Ishikawa (cell line): Measurements from ENCODE around the gene VIM.

ENCODE experiments used
- CEBPB ChIP-seq: IDR thresholded peaks from 2 replicates; pipeline ENCODE4 v1.6.1; 2012
- CREB1 ChIP-seq: IDR thresholded peaks from 2 replicates; pipeline ENCODE4 v1.6.1; 2012; ENCODE audit warnings: low read depth
- EGR1 ChIP-seq: IDR thresholded peaks from 2 replicates; pipeline ENCODE4 v1.6.1; 2012
- EP300 ChIP-seq: IDR thresholded peaks from 2 replicates; pipeline ENCODE4 v1.6.1; 2012; ENCODE audit warnings: borderline replicate concordance
- FOXM1 ChIP-seq: IDR thresholded peaks from 2 replicates; pipeline ENCODE4 v1.6.1; 2012; ENCODE audit warnings: low read depth, borderline replicate concordance
- MAX ChIP-seq: IDR thresholded peaks from 2 replicates; pipeline ENCODE4 v1.6.1; 2012
- NFIC ChIP-seq: IDR thresholded peaks from 2 replicates; pipeline ENCODE4 v1.6.1; 2012
- RAD21 ChIP-seq: IDR thresholded peaks from 2 replicates; pipeline ENCODE4 v1.6.1; 2012; ENCODE audit warnings: low read depth
- REST ChIP-seq: IDR thresholded peaks from 2 replicates; pipeline ENCODE4 v1.6.1; 2012; ENCODE audit warnings: low read depth, mild to moderate bottlenecking
- TAF1 ChIP-seq: IDR thresholded peaks from 2 replicates; pipeline ENCODE4 v1.6.1; 2012; ENCODE audit warnings: low read depth, mild to moderate bottlenecking
- TCF12 ChIP-seq: IDR thresholded peaks from 2 replicates; pipeline ENCODE4 v1.6.1; 2012; ENCODE audit warnings: low read depth
- TEAD4 ChIP-seq: IDR thresholded peaks from 2 replicates; pipeline ENCODE4 v1.6.1; 2012
- USF1 ChIP-seq: IDR thresholded peaks from 2 replicates; pipeline ENCODE4 v1.6.1; 2012
- YY1 ChIP-seq: IDR thresholded peaks from 2 replicates; pipeline ENCODE4 v1.6.1; 2012; ENCODE audit warnings: low read depth
- ZBTB7A ChIP-seq: IDR thresholded peaks from 2 replicates; pipeline ENCODE4 v1.6.1; 2012; ENCODE audit warnings: low read depth

VIM gene

GRCh38 chr10:17228091-17229015 lies at the start of gene VIM:
Gene VIM (plus strand): TSS chr10:17228241. CDS start chr10:17229423, 1,182 bp downstream.
- TF ChIP-seq MAX, result no peak
- no peak for TF ChIP-seq TAF1
- TF ChIP-seq ZBTB7A, result no peak
- no peak for TF ChIP-seq REST
- no peak for TF ChIP-seq YY1
- TF ChIP-seq RAD21, result no peak
- TF ChIP-seq FOXM1, result no peak
- TF ChIP-seq EGR1, result no peak
- no peak for TF ChIP-seq NFIC
- TF ChIP-seq CEBPB, result no peak
- TF ChIP-seq CREB1, result no peak
- no peak for TF ChIP-seq EP300
- TF ChIP-seq TCF12, result no peak; the same call in 1 of the 2 replicates
- no peak for TF ChIP-seq TEAD4
- TF ChIP-seq USF1, result no peak

DNA sequence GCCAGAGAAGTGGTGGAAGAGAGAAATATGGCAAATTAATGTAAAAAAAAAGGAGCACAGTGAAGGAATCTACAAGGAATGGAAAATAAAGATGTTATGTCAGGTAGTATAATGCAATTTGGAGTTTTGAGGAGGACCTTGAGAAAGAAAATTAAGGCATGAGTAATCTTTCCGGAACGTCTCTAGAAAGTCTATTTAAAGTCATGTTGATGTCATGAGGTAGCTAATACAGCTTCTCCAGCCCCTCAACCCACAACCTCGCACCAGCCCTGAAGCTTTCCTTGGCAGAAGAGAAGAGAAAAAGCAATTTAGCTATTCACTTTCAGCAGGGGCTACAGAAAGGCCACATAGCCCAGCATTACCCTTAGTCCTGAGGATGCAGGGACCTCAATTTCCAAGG lies 49.0 kb upstream of the VIM start:
- TF ChIP-seq YY1, result no peak
- TF ChIP-seq TAF1, result no peak
- no peak for TF ChIP-seq ZBTB7A
- no peak for TF ChIP-seq EP300
- TF ChIP-seq NFIC, result no peak
- no peak for TF ChIP-seq USF1
- no peak for TF ChIP-seq CEBPB
- TF ChIP-seq MAX, result no peak
- TF ChIP-seq REST, result no peak
- TF ChIP-seq TEAD4, result no peak
- TF ChIP-seq RAD21, result no peak

DNA sequence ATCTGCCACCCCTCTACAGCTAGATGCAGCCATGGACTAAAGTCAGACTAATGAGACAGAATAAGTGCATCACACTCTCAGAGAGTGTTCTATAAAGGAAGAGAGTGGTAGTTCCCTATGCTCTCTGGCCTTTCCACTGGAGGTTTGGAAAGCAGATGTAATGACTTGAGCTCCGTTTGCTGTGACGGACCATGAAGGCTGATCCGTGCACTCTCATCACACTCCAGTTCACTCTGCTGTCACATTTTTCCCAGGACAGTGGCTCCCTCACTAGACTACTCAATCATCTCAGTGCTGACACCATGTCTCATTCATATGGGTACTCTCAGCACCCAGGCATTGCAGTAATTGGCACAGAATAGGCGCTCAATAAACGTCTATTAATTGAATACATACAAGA lies 46.9 kb upstream of the VIM start:
- TF ChIP-seq MAX (no peak), FOXM1 (no peak), EP300 (no peak), ZBTB7A (no peak), USF1 (no peak), TCF12 (no peak), TEAD4 (no peak), TAF1 (no peak), CEBPB (no peak), CREB1 (no peak), EGR1 (no peak), NFIC (no peak), RAD21 (no peak)

GRCh38 chr10:17181751-17182150 lies 46.3 kb upstream of the VIM start:
- TF ChIP-seq EGR1 (no peak), FOXM1 (no peak)

- TF ChIP-seq FOXM1 (no peak), USF1 (no peak), TCF12 (no peak), REST (no peak), CEBPB (no peak), ZBTB7A (no peak), RAD21 (no peak), CREB1 (no peak), TAF1 (no peak), MAX (no peak), EGR1 (no peak), YY1 (no peak), TEAD4 (no peak), NFIC (no peak), EP300 (no peak)
Observed at GRCh38 chr10:17183110-17183509, 44.9 kb upstream of the VIM start.
